ENCODE results near the gene IL17REL.

DNA sequence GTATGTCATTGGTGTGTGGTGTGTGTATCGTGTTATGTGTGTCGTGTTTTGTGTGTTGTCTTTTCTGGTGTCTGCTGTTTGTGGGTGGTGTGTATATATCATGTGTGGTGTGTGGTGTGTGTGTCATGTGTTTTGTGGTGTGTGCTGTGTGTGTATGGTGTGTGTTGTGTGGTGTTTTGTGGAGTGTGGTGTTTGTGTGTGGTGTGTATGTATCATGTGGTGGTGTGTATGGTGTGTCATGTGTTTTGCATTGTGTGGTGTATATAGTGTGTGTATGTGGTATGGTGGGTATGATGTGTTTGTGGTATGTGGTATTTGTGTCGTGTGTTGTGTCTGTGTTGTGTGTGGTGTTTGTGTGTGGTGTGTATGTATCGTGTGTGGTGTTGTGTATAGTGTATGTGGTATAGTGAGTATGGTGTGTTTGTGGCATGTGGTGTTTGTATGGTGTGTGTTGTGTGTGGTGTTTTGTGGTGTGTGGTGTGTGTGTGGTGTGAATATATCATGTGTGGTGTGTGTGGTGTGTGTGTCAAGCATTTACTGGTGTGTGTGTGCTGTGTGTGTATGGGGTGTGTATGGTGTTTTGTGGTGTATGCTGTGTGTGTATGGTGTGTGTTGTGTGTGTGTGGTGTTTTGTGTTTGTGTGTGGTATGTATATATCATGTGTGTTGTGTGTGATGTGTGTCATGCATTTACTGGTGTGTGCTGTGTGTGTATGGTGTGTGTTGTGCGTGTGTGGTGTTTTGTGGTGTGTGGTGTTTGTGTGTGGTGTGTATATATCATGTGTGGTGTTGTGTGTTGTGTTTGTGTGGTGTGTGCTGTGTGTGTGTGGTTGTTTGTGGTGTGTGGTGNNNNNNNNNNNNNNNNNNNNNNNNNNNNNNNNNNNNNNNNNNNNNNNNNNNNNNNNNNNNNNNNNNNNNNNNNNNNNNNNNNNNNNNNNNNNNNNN, 39.3 kb downstream of the IL17REL start:
- TF ChIP-seq, protein P1, sequence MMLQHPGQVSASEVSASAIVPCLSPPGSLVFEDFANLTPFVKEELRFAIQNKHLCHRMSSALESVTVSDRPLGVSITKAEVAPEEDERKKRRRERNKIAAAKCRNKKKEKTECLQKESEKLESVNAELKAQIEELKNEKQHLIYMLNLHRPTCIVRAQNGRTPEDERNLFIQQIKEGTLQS (IDR thresholded peaks at IDR 0.05; ENCODE audit: borderline replicate concordance, extremely low read depth, low read depth, low read length), result no peak
- TF ChIP-seq SPI1 (IDR thresholded peaks at IDR 0.05; ENCODE audit: borderline replicate concordance, insufficient read depth, low read depth, low read length) (no peak), POLR2AphosphoS5 (IDR thresholded peaks at IDR 0.05; ENCODE audit: low read length) (no peak), EZH2 (IDR thresholded peaks at IDR 0.05; ENCODE audit: borderline replicate concordance, control insufficient read depth, low read depth, low read length) (no peak), RCOR1 (conservative IDR thresholded peaks at IDR 0.05; ENCODE audit: low read depth, low read length) (no peak), BHLHE40 (IDR thresholded peaks at IDR 0.05; ENCODE audit: borderline replicate concordance in 1 of 2, low read depth in 2 of 2, low read length in 1 of 2) (no peak), SIX5 (IDR thresholded peaks at IDR 0.05; ENCODE audit: low read depth, low read length, severe bottlenecking) (no peak), SRF (IDR thresholded peaks at IDR 0.05; ENCODE audit: low read depth in 2 of 2, low read length in 2 of 2) (no peak), SIN3A (IDR thresholded peaks at IDR 0.05; ENCODE audit: low read depth, low read length) (no peak), ZNF207 (IDR thresholded peaks at IDR 0.05; ENCODE audit: borderline replicate concordance) (no peak)
- TF ChIP-seq, protein P2, sequence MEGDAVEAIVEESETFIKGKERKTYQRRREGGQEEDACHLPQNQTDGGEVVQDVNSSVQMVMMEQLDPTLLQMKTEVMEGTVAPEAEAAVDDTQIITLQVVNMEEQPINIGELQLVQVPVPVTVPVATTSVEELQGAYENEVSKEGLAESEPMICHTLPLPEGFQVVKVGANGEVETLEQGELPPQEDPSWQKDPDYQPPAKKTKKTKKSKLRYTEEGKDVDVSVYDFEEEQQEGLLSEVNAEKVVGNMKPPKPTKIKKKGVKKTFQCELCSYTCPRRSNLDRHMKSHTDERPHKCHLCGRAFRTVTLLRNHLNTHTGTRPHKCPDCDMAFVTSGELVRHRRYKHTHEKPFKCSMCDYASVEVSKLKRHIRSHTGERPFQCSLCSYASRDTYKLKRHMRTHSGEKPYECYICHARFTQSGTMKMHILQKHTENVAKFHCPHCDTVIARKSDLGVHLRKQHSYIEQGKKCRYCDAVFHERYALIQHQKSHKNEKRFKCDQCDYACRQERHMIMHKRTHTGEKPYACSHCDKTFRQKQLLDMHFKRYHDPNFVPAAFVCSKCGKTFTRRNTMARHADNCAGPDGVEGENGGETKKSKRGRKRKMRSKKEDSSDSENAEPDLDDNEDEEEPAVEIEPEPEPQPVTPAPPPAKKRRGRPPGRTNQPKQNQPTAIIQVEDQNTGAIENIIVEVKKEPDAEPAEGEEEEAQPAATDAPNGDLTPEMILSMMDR (IDR thresholded peaks at IDR 0.05 in 2 of 3, conservative IDR thresholded peaks at IDR 0.05 in 1 of 3; ENCODE audit: control insufficient read depth in 2 of 3, extremely low read depth in 1 of 3, insufficient read depth in 1 of 3, low read depth in 3 of 3, low read length in 3 of 3), result no peak
- TF ChIP-seq, protein P3, sequence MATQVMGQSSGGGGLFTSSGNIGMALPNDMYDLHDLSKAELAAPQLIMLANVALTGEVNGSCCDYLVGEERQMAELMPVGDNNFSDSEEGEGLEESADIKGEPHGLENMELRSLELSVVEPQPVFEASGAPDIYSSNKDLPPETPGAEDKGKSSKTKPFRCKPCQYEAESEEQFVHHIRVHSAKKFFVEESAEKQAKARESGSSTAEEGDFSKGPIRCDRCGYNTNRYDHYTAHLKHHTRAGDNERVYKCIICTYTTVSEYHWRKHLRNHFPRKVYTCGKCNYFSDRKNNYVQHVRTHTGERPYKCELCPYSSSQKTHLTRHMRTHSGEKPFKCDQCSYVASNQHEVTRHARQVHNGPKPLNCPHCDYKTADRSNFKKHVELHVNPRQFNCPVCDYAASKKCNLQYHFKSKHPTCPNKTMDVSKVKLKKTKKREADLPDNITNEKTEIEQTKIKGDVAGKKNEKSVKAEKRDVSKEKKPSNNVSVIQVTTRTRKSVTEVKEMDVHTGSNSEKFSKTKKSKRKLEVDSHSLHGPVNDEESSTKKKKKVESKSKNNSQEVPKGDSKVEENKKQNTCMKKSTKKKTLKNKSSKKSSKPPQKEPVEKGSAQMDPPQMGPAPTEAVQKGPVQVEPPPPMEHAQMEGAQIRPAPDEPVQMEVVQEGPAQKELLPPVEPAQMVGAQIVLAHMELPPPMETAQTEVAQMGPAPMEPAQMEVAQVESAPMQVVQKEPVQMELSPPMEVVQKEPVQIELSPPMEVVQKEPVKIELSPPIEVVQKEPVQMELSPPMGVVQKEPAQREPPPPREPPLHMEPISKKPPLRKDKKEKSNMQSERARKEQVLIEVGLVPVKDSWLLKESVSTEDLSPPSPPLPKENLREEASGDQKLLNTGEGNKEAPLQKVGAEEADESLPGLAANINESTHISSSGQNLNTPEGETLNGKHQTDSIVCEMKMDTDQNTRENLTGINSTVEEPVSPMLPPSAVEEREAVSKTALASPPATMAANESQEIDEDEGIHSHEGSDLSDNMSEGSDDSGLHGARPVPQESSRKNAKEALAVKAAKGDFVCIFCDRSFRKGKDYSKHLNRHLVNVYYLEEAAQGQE (IDR thresholded peaks at IDR 0.05; ENCODE audit: low read depth, low read length), result no peak
- TF ChIP-seq, protein P4, sequence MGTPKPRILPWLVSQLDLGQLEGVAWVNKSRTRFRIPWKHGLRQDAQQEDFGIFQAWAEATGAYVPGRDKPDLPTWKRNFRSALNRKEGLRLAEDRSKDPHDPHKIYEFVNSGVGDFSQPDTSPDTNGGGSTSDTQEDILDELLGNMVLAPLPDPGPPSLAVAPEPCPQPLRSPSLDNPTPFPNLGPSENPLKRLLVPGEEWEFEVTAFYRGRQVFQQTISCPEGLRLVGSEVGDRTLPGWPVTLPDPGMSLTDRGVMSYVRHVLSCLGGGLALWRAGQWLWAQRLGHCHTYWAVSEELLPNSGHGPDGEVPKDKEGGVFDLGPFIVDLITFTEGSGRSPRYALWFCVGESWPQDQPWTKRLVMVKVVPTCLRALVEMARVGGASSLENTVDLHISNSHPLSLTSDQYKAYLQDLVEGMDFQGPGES (IDR thresholded peaks at IDR 0.05), result no peak
